HCT116 (cell line): ENCODE results near the gene MIAT. TPM values are rescaled to one million over a fixed set of nuclear protein-coding genes. Genes with fewer than 3 reads are reported as not detected.

Source experiments
- ATAC-seq: fragments of 200-7000 bp; cut with Tn5 transposase; 2 replicates; pipeline ENCODE4 v1.9.1; 2020; ENCODE audit warnings: mild to moderate bottlenecking, moderate library complexity
- BruUV-seq: library from RNA; stranded (reverse); fragments of 400-500 nt; replicated peaks from 2 replicates; lab custom pipeline; 2021; lab: Mats Ljungman, UMichigan
- CTCF ChIA-PET: fragments of 300-600 bp; sonication (Branson Sonifier 250); formaldehyde crosslinking; loops from one replicate; lab custom pipeline; 2021; ENCODE audit warnings: antibody characterized with exemption; lab: Charles Lee
- POLR2A ChIA-PET: fragments of 300-600, 350-600 bp; sonication (Branson Sonifier 250); formaldehyde crosslinking; loops from one replicate; lab custom pipeline; 2021; ENCODE audit warnings: antibody characterized with exemption; lab: Charles Lee
- RAD21 ChIA-PET, 2 experiments: fragments of 300-600 bp; sonication (Branson Sonifier 250); formaldehyde crosslinking; loops; one replicate each; lab custom pipeline; 2023; ENCODE audit warnings: low total read pairs in 2 of 2; ENCODE audit not compliant: uncharacterized antibody in 2 of 2, unreplicated experiment in 2 of 2, low non-redundant PET in 1 of 2; lab: Charles Lee
- DNase-seq: peaks from one replicate; pipeline ENCODE4 v3.0.0-alpha.2; 2010; ENCODE audit warnings: low read depth, low spot score
- H2AFZ ChIP-seq: fragments of 200-600 bp; shearing (Covaris generic), sonication (generic); 2 replicates; pipeline ENCODE4 v1.6.1; 2017; ENCODE audit warnings: low read depth, mixed run types, mixed read lengths, antibody characterized with exemption, low read length; ENCODE audit not compliant: poor library complexity, severe bottlenecking
- H3K27ac ChIP-seq: 2 replicates; pipeline ENCODE4 v1.5.1; 2012; ENCODE audit warnings: low read depth, low read length
- H3K27me3 ChIP-seq: fragments of 200-600 bp; sonication (generic); 2 replicates; pipeline ENCODE4 v1.6.1; 2016; ENCODE audit warnings: mixed run types, low read length, mixed read lengths; ENCODE audit not compliant: insufficient read depth
- H3K36me3 ChIP-seq, 2 experiments: fragments of 200-500 bp in 1 of 2; fragments of 200-600 bp in 1 of 2; sonication (Bioruptor generic) in 1 of 2; sonication (generic) in 1 of 2; 2 replicates each; pipeline versions ENCODE4 v1.5.1 to v1.6.1; 2014 to 2016; ENCODE audit warnings: low read length in 2 of 2, inconsistent platforms in 1 of 2, mixed read lengths in 1 of 2, mixed run types in 1 of 2; ENCODE audit not compliant: insufficient read depth in 2 of 2, control insufficient read depth in 1 of 2
- H3K4me1 ChIP-seq, 2 experiments: fragments of 200-600 bp in 1 of 2; sonication (generic) in 1 of 2; 2 replicates each; pipeline versions ENCODE4 v1.5.1 to v1.6.1; 2012 to 2017; ENCODE audit warnings: low read length in 2 of 2, inconsistent platforms in 1 of 2, mild to moderate bottlenecking in 1 of 2, mixed read lengths in 1 of 2, mixed run types in 1 of 2, moderate library complexity in 1 of 2; ENCODE audit not compliant: insufficient read depth in 2 of 2, control insufficient read depth in 1 of 2
- H3K4me2 ChIP-seq: fragments of 200-600 bp; sonication (generic); 2 replicates; pipeline ENCODE4 v1.6.1; 2017; ENCODE audit warnings: mixed run types, low read length, mixed read lengths
- H3K4me3 ChIP-seq, 2 experiments: fragments of 200-600 bp in 1 of 2; sonication (generic) in 1 of 2; replicated peaks in 1 of 2; 2 replicates each; pipeline ENCODE4 v1.5.1; 2011 to 2016; ENCODE audit warnings: low read length in 2 of 2, control low read depth in 1 of 2, low read depth in 1 of 2, mild to moderate bottlenecking in 1 of 2, mixed read lengths in 1 of 2, mixed run types in 1 of 2
- H3K79me2 ChIP-seq: fragments of 200-600 bp; sonication (generic); 2 replicates; pipeline ENCODE4 v1.6.1; 2017; ENCODE audit warnings: mild to moderate bottlenecking, mixed run types, low read length, moderate library complexity, mixed read lengths; ENCODE audit not compliant: insufficient read depth
- H3K9ac ChIP-seq: fragments of 200-600 bp; sonication (generic); 2 replicates; pipeline ENCODE4 v1.6.1; 2016; ENCODE audit warnings: low read length, mixed read lengths
- H3K9me2 ChIP-seq: fragments of 200-600 bp; sonication (generic), shearing (Covaris generic); 2 replicates; pipeline ENCODE4 v1.6.1; 2017; ENCODE audit warnings: mixed run types, mild to moderate bottlenecking, moderate library complexity; ENCODE audit not compliant: insufficient read depth
- H3K9me3 ChIP-seq, 2 experiments: fragments of 200-500 bp in 1 of 2; fragments of 200-600 bp in 1 of 2; sonication (Bioruptor generic) in 1 of 2; sonication (generic) in 1 of 2; 2 replicates each; pipeline ENCODE4 v1.6.1; 2014 to 2017; ENCODE audit warnings: low read length in 2 of 2, mixed read lengths in 2 of 2, inconsistent platforms in 1 of 2, low read depth in 1 of 2, mild to moderate bottlenecking in 1 of 2, mixed run types in 1 of 2, moderate library complexity in 1 of 2; ENCODE audit not compliant: control insufficient read depth in 1 of 2, insufficient read depth in 1 of 2
- H4K20me1 ChIP-seq: fragments of 200-600 bp; sonication (generic), shearing (Covaris generic); 2 replicates; pipeline ENCODE4 v1.6.1; 2017; ENCODE audit warnings: mixed run types, mild to moderate bottlenecking, moderate library complexity; ENCODE audit not compliant: insufficient read depth
- CBX3 ChIP-seq: IDR thresholded peaks from 2 replicates; pipeline ENCODE4 v1.6.1; 2012; ENCODE audit warnings: low read depth
- EGR1 ChIP-seq: IDR thresholded peaks from 2 replicates; pipeline ENCODE4 v1.6.1; 2012; ENCODE audit warnings: low read depth
- ELF1 ChIP-seq: IDR thresholded peaks from 2 replicates; pipeline ENCODE4 v1.6.1; 2012; ENCODE audit warnings: low read depth, borderline replicate concordance
- EZH2 ChIP-seq: fragments of 200-600 bp; sonication (generic); IDR thresholded peaks from 2 replicates; pipeline ENCODE4 v1.6.1; 2017; ENCODE audit warnings: antibody characterized with exemption, mixed run types
- EZH2phosphoT487 ChIP-seq: fragments of 200-600 bp; IDR thresholded peaks from 2 replicates; pipeline ENCODE4 v1.6.1; 2018; ENCODE audit warnings: antibody characterized with exemption, borderline replicate concordance
- FOSL1 ChIP-seq: IDR thresholded peaks from 2 replicates; pipeline ENCODE4 v1.6.1; 2012; ENCODE audit warnings: low read depth
- JUND ChIP-seq: IDR thresholded peaks from 2 replicates; pipeline ENCODE4 v1.6.1; 2012
- POLR2AphosphoS5 ChIP-seq: IDR thresholded peaks from 2 replicates; pipeline ENCODE4 v1.6.1; 2011; ENCODE audit warnings: mild to moderate bottlenecking, low read depth, low read length, moderate library complexity
- RAD21 ChIP-seq: IDR thresholded peaks from 2 replicates; pipeline ENCODE4 v1.6.1; 2012; ENCODE audit warnings: low read depth, mild to moderate bottlenecking
- SP1 ChIP-seq: IDR thresholded peaks from 2 replicates; pipeline ENCODE4 v1.6.1; 2012; ENCODE audit warnings: low read depth
- SRF ChIP-seq: IDR thresholded peaks from 2 replicates; pipeline ENCODE4 v1.6.1; 2012; ENCODE audit warnings: low read depth
- TCF7L2 ChIP-seq: IDR thresholded peaks from 2 replicates; pipeline ENCODE4 v1.7.0; 2011; ENCODE audit warnings: borderline replicate concordance, inconsistent platforms; ENCODE audit not compliant: insufficient read depth, insufficient read length; ENCODE audit errors: extremely low read depth
- YY1 ChIP-seq: IDR thresholded peaks from 2 replicates; pipeline ENCODE4 v1.6.1; 2011; ENCODE audit warnings: low read length, low read depth, moderate library complexity, mild to moderate bottlenecking; ENCODE audit not compliant: insufficient replicate concordance; ENCODE audit errors: extremely low read depth
- ZFX ChIP-seq: fragments of 450-650 bp; IDR thresholded peaks from 2 replicates; pipeline ENCODE4 v1.6.1; 2017
- ZNF274 ChIP-seq: fragments of 200-500 bp; sonication (Bioruptor generic); IDR thresholded peaks from 2 replicates; pipeline ENCODE4 v1.6.1; 2014; ENCODE audit warnings: mild to moderate bottlenecking, low read depth, low read length, inconsistent platforms
- intact Hi-C: fragments of 100-400 bp; cut with micrococcal nuclease; formaldehyde crosslinking; loops from 2 replicates; pipeline ENCODE4 v1.10.0; 2022
- total RNA-seq: library from RNA; stranded (reverse); gene quantifications from one replicate; pipeline ENCODE4 v1.2.1, GENCODE V29; 2021; ENCODE audit not compliant: unreplicated experiment
- TF ChIP-seq, protein P1 (sequence below): IDR thresholded peaks from 2 replicates; pipeline ENCODE4 v1.6.1; 2012
- TF ChIP-seq, protein P2 (sequence below): IDR thresholded peaks from 2 replicates; pipeline ENCODE4 v1.6.1; 2012; ENCODE audit warnings: low read depth
- TF ChIP-seq, protein P3 (sequence below): IDR thresholded peaks from 2 replicates; pipeline ENCODE4 v1.6.1; 2012

Gene MIAT
- total RNA-seq, 1 experiment from 2014 or later: 0.54 TPM

DNA sequence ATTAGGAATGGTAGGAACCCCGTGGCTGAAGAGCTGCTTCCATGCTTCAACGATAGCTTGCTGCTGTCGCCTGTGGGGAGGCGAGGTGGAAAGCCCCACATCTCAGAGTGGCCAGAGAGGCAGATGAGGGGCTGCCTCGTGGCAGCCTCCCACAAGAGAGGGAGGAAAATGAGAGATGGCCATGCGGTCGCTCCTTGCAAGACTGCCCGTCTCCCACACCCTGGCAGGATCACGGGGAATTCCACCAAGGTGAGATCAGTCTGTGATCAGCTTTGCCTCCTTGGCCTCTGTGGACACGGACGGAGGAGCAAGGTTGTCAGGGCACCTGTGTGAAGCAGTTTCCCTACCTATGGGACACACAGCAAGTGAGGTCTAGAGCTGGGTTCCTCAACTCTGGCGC lies 32.6 kb upstream of the MIAT start:
- RAD21 ChIA-PET: no interaction called here
- H3K4me2 ChIP-seq: no peak overlapping the region
- TF ChIP-seq EGR1: no peak
- no peak for TF ChIP-seq ZNF274
- no peak for TF ChIP-seq TCF7L2
- no peak for TF ChIP-seq EZH2phosphoT487
- TF ChIP-seq SRF: no peak
- TF ChIP-seq FOSL1: no peak
- TF ChIP-seq EZH2: no peak
- no peak for TF ChIP-seq POLR2AphosphoS5
- TF ChIP-seq, protein P1, sequence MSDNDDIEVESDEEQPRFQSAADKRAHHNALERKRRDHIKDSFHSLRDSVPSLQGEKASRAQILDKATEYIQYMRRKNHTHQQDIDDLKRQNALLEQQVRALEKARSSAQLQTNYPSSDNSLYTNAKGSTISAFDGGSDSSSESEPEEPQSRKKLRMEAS: no peak
- TF ChIP-seq ZFX: no peak
- TF ChIP-seq, protein P2, sequence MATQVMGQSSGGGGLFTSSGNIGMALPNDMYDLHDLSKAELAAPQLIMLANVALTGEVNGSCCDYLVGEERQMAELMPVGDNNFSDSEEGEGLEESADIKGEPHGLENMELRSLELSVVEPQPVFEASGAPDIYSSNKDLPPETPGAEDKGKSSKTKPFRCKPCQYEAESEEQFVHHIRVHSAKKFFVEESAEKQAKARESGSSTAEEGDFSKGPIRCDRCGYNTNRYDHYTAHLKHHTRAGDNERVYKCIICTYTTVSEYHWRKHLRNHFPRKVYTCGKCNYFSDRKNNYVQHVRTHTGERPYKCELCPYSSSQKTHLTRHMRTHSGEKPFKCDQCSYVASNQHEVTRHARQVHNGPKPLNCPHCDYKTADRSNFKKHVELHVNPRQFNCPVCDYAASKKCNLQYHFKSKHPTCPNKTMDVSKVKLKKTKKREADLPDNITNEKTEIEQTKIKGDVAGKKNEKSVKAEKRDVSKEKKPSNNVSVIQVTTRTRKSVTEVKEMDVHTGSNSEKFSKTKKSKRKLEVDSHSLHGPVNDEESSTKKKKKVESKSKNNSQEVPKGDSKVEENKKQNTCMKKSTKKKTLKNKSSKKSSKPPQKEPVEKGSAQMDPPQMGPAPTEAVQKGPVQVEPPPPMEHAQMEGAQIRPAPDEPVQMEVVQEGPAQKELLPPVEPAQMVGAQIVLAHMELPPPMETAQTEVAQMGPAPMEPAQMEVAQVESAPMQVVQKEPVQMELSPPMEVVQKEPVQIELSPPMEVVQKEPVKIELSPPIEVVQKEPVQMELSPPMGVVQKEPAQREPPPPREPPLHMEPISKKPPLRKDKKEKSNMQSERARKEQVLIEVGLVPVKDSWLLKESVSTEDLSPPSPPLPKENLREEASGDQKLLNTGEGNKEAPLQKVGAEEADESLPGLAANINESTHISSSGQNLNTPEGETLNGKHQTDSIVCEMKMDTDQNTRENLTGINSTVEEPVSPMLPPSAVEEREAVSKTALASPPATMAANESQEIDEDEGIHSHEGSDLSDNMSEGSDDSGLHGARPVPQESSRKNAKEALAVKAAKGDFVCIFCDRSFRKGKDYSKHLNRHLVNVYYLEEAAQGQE: no peak
- TF ChIP-seq CBX3: no peak
- no peak for TF ChIP-seq SP1
- no peak for TF ChIP-seq YY1
- TF ChIP-seq JUND: no peak
- no peak for TF ChIP-seq RAD21
- TF ChIP-seq, protein P3, sequence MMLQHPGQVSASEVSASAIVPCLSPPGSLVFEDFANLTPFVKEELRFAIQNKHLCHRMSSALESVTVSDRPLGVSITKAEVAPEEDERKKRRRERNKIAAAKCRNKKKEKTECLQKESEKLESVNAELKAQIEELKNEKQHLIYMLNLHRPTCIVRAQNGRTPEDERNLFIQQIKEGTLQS: no peak
- no peak for TF ChIP-seq ELF1
- TF ChIP-seq, all 23 proteins: peak for 0
- H2AFZ ChIP-seq: no peak overlapping the region
- no peaks in the 10 kb centered on the region for H3K9me2 ChIP-seq
- no peaks in the 10 kb centered on the region for H3K36me3 ChIP-seq
- ATAC-seq (no peak), DNase-seq (no peak)
- intact Hi-C loops: no loop called here
- H3K9me3 ChIP-seq: no peaks in the 10 kb centered on the region
- H3K4me3 ChIP-seq: no peak overlapping the region
- BruUV-seq: no TSS peak
- no peaks in the 10 kb centered on the region for H4K20me1 ChIP-seq
- H3K4me1 ChIP-seq: no peaks in the 10 kb centered on the region
- no peaks in the 10 kb centered on the region for H3K27me3 ChIP-seq
- POLR2A ChIA-PET: no interaction called here
- H3K79me2 ChIP-seq: no peaks in the 10 kb centered on the region
- CTCF ChIA-PET: no interaction called here
- no peak overlapping the region for H3K9ac ChIP-seq
- no peak overlapping the region for H3K27ac ChIP-seq
